Fibroblast of lung (primary cell): Measurements from ENCODE around the gene ERICH2. TPM values are rescaled to one million over a fixed set of nuclear protein-coding genes. Genes with fewer than 3 reads are reported as not detected.

Source experiments
- DNase-seq, 2 donors: peaks; one replicate each; pipeline versions ENCODE4 v3.0.0 to v3.0.0-alpha.2; 2010; ENCODE audit warnings: low read depth in 2 of 2
- H2AFZ ChIP-seq: 2 replicates; pipeline ENCODE4 v1.5.1; 2012; ENCODE audit warnings: low read length, control low read depth, inconsistent platforms
- H3K27ac ChIP-seq: 2 replicates; pipeline ENCODE4 v1.5.1; 2011; ENCODE audit warnings: low read length, control low read depth; ENCODE audit not compliant: insufficient read depth
- H3K27me3 ChIP-seq: 2 replicates; pipeline ENCODE4 v1.5.1; 2011; ENCODE audit warnings: mild to moderate bottlenecking, low read length; ENCODE audit not compliant: control insufficient read depth, insufficient read depth
- H3K36me3 ChIP-seq: 2 replicates; pipeline ENCODE4 v1.5.1; 2011; ENCODE audit warnings: low read length; ENCODE audit not compliant: control insufficient read depth, insufficient read depth
- H3K4me1 ChIP-seq: 2 replicates; pipeline ENCODE4 v1.5.1; 2011; ENCODE audit warnings: low read length; ENCODE audit not compliant: control insufficient read depth, insufficient read depth; ENCODE audit errors: extremely low read depth
- H3K4me2 ChIP-seq: 2 replicates; pipeline ENCODE4 v1.5.1; 2011; ENCODE audit warnings: low read length, control low read depth; ENCODE audit not compliant: insufficient read depth; ENCODE audit errors: extremely low read depth
- H3K4me3 ChIP-seq, 4 experiments: fragments of 200-600 bp in 1 of 4; sonication (generic) in 1 of 4; replicated peaks in 1 of 4; 2 replicates each; pipeline ENCODE4 v1.5.1; 2011 to 2016; ENCODE audit warnings: low read length in 4 of 4, low read depth in 3 of 4, mild to moderate bottlenecking in 3 of 4, control low read depth in 2 of 4, inconsistent platforms in 1 of 4, mixed read lengths in 1 of 4; ENCODE audit not compliant: insufficient read depth in 1 of 4; ENCODE audit errors: control extremely low read depth in 1 of 4
- H3K79me2 ChIP-seq: 2 replicates; pipeline ENCODE4 v1.5.1; 2012; ENCODE audit warnings: mild to moderate bottlenecking, low read length, inconsistent platforms; ENCODE audit not compliant: control insufficient read depth, insufficient read depth
- H3K9ac ChIP-seq: 2 replicates; pipeline ENCODE4 v1.5.1; 2011; ENCODE audit warnings: mild to moderate bottlenecking, low read length, control low read depth; ENCODE audit not compliant: insufficient read depth
- H3K9me3 ChIP-seq: 2 replicates; pipeline ENCODE4 v1.5.1; 2012; ENCODE audit warnings: low read depth, low read length; ENCODE audit not compliant: control insufficient read depth, insufficient read depth
- H4K20me1 ChIP-seq: 2 replicates; pipeline ENCODE4 v1.5.1; 2011; ENCODE audit warnings: low read length; ENCODE audit not compliant: control insufficient read depth, insufficient read depth; ENCODE audit errors: extremely low read depth
- EZH2 ChIP-seq: IDR thresholded peaks from 2 replicates; pipeline ENCODE4 v1.5.1; 2012; ENCODE audit warnings: low read length, control low read depth, mild to moderate bottlenecking; ENCODE audit errors: missing control alignments
- polyA plus RNA-seq, 2 donors: library from polyadenylated mRNA; depleted of rRNA in 1 of 2; stranded (reverse) in 1 of 2; unstranded in 1 of 2; fragments of >200 nt; gene quantifications; 2 replicates each; pipeline ENCODE4 v1.2.1, GENCODE V29; 2011 to 2012; ENCODE audit warnings: missing spikeins in 1 of 2
- total RNA-seq: library from RNA; depleted of rRNA; stranded (reverse); fragments of >200 nt; gene quantifications from 2 replicates; pipeline ENCODE4 v1.2.1, GENCODE V29; 2014
- TF ChIP-seq, protein P1 (sequence below), 2 donors: IDR thresholded peaks in 1 of 2; conservative IDR thresholded peaks in 1 of 2; 1 replicate in 1 of 2; 2 replicates in 1 of 2; pipeline ENCODE4 v1.5.1; 2011 to 2012; ENCODE audit warnings: low read length in 2 of 2, control low read depth in 1 of 2, inconsistent platforms in 1 of 2, low read depth in 1 of 2, mild to moderate bottlenecking in 1 of 2

ERICH2 gene
- total and polyA plus RNA-seq, 2 donors (not counting 1 experiment from before 2014, with no cell fraction given), result 3.1 TPM; not detected in 1

DNA sequence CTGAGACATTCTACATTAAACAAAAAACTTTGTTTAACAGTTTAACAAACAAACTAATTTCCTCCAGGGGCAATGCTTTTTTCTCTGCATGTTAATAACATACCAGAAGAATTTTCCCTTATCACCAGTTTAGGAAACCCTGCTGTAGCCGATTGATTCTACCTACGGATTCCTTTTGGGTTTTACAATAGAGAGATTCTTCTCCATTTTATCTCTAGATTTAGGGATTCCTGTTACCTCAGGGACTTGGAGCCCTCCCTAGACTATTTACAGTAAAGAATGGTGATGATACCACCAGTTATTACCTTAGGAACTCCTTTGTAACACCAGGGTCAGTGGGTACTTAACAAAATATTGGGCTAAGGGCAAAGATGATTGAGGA lies 5.3 kb upstream of the ERICH2 start:
- no peak overlapping the region for H3K27ac ChIP-seq
- TF ChIP-seq EZH2, result no peak
- TF ChIP-seq, protein P1, sequence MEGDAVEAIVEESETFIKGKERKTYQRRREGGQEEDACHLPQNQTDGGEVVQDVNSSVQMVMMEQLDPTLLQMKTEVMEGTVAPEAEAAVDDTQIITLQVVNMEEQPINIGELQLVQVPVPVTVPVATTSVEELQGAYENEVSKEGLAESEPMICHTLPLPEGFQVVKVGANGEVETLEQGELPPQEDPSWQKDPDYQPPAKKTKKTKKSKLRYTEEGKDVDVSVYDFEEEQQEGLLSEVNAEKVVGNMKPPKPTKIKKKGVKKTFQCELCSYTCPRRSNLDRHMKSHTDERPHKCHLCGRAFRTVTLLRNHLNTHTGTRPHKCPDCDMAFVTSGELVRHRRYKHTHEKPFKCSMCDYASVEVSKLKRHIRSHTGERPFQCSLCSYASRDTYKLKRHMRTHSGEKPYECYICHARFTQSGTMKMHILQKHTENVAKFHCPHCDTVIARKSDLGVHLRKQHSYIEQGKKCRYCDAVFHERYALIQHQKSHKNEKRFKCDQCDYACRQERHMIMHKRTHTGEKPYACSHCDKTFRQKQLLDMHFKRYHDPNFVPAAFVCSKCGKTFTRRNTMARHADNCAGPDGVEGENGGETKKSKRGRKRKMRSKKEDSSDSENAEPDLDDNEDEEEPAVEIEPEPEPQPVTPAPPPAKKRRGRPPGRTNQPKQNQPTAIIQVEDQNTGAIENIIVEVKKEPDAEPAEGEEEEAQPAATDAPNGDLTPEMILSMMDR (conservative IDR thresholded peaks at IDR 0.05 in 1 of 2, IDR thresholded peaks at IDR 0.05 in 1 of 2; ENCODE audit: low read depth in 1 of 2, low read length in 2 of 2), result no peak
- H4K20me1 ChIP-seq, result no peaks in the 10 kb centered on the region
- H3K36me3 ChIP-seq, result no peaks in the 10 kb centered on the region
- H3K27me3 ChIP-seq, result no peaks in the 10 kb centered on the region
- no peak overlapping the region for H3K4me2 ChIP-seq
- no peaks in the 10 kb centered on the region for H3K9me3 ChIP-seq
- no peak overlapping the region for H2AFZ ChIP-seq
- no peaks in the 10 kb centered on the region for H3K79me2 ChIP-seq
- no peak overlapping the region for H3K9ac ChIP-seq
- DNase-seq, result no peak
- no peak overlapping the region for H3K4me3 ChIP-seq
- H3K4me1 ChIP-seq, result no peaks in the 10 kb centered on the region

- H2AFZ ChIP-seq, result no peak overlapping the region
- H3K79me2 ChIP-seq, result no peaks in the 10 kb centered on the region
- no peaks in the 10 kb centered on the region for H4K20me1 ChIP-seq
- no peak for DNase-seq
- peaks cover 3% of the 10 kb centered on the region for H3K27me3 ChIP-seq
- H3K36me3 ChIP-seq, result no peaks in the 10 kb centered on the region
- H3K4me2 ChIP-seq, result no peak overlapping the region
- H3K9me3 ChIP-seq, result no peaks in the 10 kb centered on the region
- H3K4me1 ChIP-seq, result no peaks in the 10 kb centered on the region
- H3K4me3 ChIP-seq, result no peak overlapping the region
- H3K27ac ChIP-seq, result no peak overlapping the region
- no peak overlapping the region for H3K9ac ChIP-seq
- TF ChIP-seq EZH2, result no peak
These were observed 3.5 kb upstream of the ERICH2 start for GRCh38 chr2:170766693-170767092.

- Histone ChIP-seq H3K4me1 (no peaks in the 10 kb centered on the region), H3K4me3 (peak overlapping the region; percentile 71 to 86 (median 78)), H3K9ac (peak overlapping the region; percentile 30), H3K9me3 (no peaks in the 10 kb centered on the region), H3K27ac (peak overlapping the region; percentile 43), H3K27me3 (peaks cover 8% of the 10 kb centered on the region), H3K79me2 (no peaks in the 10 kb centered on the region), H2AFZ (peak overlapping the region; percentile 88), H3K4me2 (peak overlapping the region; percentile 96), H3K36me3 (no peaks in the 10 kb centered on the region), H4K20me1 (no peaks in the 10 kb centered on the region)
- DNase-seq, result peak; percentile 54 to 62
- no peak for TF ChIP-seq EZH2
- TF ChIP-seq, protein P1 (conservative IDR thresholded peaks at IDR 0.05 in 1 of 2, IDR thresholded peaks at IDR 0.05 in 1 of 2; ENCODE audit: low read depth in 1 of 2, low read length in 2 of 2), result no peak
These were observed 635 bp downstream of the ERICH2 start for GRCh38 chr2:170770606-170771420.
